Immature natural killer cell (primary cell): ENCODE measurements around the gene TMPRSS11D. TPM values are rescaled to one million over a fixed set of nuclear protein-coding genes. Genes with fewer than 3 reads are reported as not detected.

Source experiments
- DNase-seq, 3 donors: peaks; one replicate each; pipeline ENCODE4 v3.0.0; 2022; ENCODE audit warnings: mixed read lengths in 1 of 3
- H3K27ac Mint-ChIP-seq, 6 donors: one replicate each; pipeline ENCODE4 v1.8.0; 2020; ENCODE audit warnings: mixed read lengths in 6 of 6, mild to moderate bottlenecking in 5 of 6, inconsistent platforms in 4 of 6, moderate library complexity in 3 of 6
- H3K27me3 Mint-ChIP-seq, 3 donors: one replicate each; pipeline ENCODE4 v1.8.0; 2020 to 2021; ENCODE audit warnings: low read depth in 3 of 3, mild to moderate bottlenecking in 3 of 3, mixed read lengths in 3 of 3, moderate library complexity in 3 of 3, inconsistent platforms in 1 of 3
- H3K36me3 Mint-ChIP-seq, 3 donors: one replicate each; pipeline ENCODE4 v1.8.0; 2020; ENCODE audit warnings: mixed read lengths in 3 of 3, inconsistent platforms in 2 of 3, mild to moderate bottlenecking in 2 of 3
- H3K4me1 Mint-ChIP-seq, 2 donors: one replicate each; pipeline ENCODE4 v1.8.0; 2020; ENCODE audit warnings: inconsistent platforms in 2 of 2, mild to moderate bottlenecking in 2 of 2, mixed read lengths in 2 of 2, moderate library complexity in 1 of 2
- H3K4me3 Mint-ChIP-seq, 5 donors: one replicate each; pipeline ENCODE4 v1.8.0; 2020; ENCODE audit warnings: mild to moderate bottlenecking in 5 of 5, mixed read lengths in 5 of 5, inconsistent platforms in 3 of 5, moderate library complexity in 3 of 5
- H3K9me3 Mint-ChIP-seq, 6 donors: one replicate each; pipeline ENCODE4 v1.8.0; 2020; ENCODE audit warnings: mild to moderate bottlenecking in 6 of 6, mixed read lengths in 6 of 6, inconsistent platforms in 4 of 6, moderate library complexity in 3 of 6
- polyA plus RNA-seq, 3 donors: library from polyadenylated mRNA; unstranded; fragments of 300-500 nt; fragmentation: Illumina TruSeq; gene quantifications; one replicate each; pipeline ENCODE4 v1.2.3, GENCODE V29; 2021

Gene TMPRSS11D
- polyA plus RNA-seq, 3 donors from 2014 or later: not detected

DNA sequence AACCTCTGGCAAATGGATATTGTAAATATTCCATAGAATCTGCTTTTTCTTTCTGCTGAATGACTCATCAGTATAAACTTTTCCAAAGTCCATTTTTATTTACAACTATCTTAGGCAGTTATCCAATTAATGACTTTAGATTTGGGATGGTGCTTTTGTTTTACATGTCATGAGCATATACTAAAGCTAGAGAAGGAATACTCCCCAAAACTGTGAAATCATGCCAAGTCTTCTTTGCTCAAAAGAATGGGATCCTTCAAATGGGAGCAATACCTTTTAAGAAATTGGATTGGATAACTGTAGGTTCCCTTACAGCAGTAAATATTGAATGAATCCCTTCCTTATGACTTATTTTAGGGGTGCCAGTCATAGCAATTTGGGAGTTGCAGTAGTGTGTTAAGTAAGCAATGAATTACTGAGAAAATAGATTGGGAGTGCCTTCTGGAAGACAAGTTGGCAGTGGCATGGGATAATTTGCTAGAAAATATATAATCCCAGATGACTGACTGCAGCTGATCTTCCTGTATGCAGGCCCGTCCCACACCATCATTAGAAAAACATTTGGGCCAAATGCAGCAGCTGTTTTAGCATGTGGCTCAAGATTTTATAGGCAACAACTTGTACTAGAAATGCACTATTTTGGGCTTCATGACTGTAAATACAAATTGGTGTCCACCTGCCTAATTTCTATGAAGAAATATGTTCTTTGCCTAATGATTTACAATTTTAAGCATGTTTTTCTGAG, 2.8 kb downstream of the TMPRSS11D start:
- peaks cover 15 to 21% of the 10 kb centered on the region in 2 donors for H3K4me1 Mint-ChIP-seq
- H3K27ac Mint-ChIP-seq: no peak overlapping the region
- H3K9me3 Mint-ChIP-seq: no peaks in the 10 kb centered on the region
- peaks cover 0 to 3% (median 0%) of the 10 kb centered on the region in 3 donors for H3K36me3 Mint-ChIP-seq
- no peak overlapping the region for H3K4me3 Mint-ChIP-seq
- DNase-seq: no peak
- H3K27me3 Mint-ChIP-seq: no peaks in the 10 kb centered on the region

DNA sequence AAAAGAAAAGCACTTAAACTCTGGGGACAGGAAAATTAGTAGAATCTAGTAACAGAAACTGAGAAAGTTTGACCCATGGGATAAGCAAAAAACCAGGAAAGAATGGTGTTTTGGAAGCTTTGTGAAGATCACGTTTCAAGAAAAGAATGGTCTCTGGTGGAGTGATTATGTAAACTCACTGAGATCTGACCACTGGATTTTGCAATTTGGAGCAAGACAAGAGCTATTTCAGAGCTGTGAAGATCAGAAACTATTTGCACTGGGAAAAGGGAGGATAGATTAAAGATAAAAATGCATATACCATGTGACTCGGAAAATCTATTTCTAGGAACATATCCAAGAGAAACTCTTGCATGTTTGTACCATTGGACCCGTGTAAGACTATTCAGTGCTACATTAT, 4.3 kb downstream of the TMPRSS11D start:
- Mint-ChIP-seq H3K4me1 (peaks cover 10 to 14% of the 10 kb centered on the region in 2 donors), H3K27ac (no peak overlapping the region), H3K27me3 (peaks cover 0 to under 1% (median 0%) of the 10 kb centered on the region in 3 donors), H3K4me3 (no peak overlapping the region), H3K36me3 (no peaks in the 10 kb centered on the region), H3K9me3 (no peaks in the 10 kb centered on the region)
- DNase-seq: no peak

GRCh38 chr4:67877086-67877485, 6.7 kb downstream of the TMPRSS11D start:
- Mint-ChIP-seq H3K4me3 (no peak overlapping the region), H3K27me3 (peaks cover 0 to 2% (median 0%) of the 10 kb centered on the region in 3 donors), H3K36me3 (no peaks in the 10 kb centered on the region), H3K27ac (no peak overlapping the region), H3K4me1 (no peaks in the 10 kb centered on the region), H3K9me3 (no peaks in the 10 kb centered on the region)
- DNase-seq: no peak

DNA sequence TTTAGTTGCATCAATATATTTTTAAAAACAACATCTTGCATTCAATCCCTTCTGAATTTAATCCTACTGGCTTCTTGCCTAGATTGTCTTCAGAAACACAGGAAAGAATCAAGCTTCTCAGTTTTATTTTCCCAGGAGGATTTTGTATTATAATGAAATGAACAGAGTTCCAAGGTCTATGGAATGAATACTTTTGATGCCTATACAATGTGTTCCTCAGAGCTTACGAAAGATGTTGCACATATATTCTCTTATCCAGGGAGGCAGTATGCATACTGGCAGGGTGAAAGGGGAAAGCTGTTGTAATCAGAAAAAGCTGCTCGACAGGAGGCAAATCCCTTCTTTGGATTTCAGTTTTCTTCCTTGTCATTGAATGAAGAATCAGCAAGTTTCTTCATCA, 8.8 kb downstream of the TMPRSS11D start:
- no peak for DNase-seq

DNA sequence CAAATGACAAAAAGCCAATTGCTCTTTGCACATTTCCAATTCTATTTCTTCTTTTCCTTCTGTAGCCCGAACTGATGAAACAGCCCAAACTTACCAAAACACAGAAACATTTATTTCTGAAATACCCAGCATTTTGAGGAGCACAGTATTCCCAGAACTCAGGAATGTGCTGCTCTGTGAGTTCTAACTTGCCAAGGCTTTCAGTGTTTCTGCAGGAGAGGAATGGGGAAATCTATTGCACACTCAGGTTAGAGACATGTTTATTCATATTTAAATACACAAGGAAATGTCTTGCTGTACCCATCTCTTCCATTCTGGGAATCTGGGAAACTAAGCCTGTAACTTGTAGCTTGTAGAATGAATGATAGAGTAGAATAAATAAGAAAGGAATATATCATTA, 10.7 kb downstream of the TMPRSS11D start:
- DNase-seq: no peak
- Mint-ChIP-seq H3K27me3 (peaks cover 0 to 6% (median 0%) of the 10 kb centered on the region in 3 donors), H3K36me3 (no peaks in the 10 kb centered on the region), H3K9me3 (peaks cover 0 to 2% (median 0%) of the 10 kb centered on the region in 6 donors), H3K4me3 (no peak overlapping the region), H3K4me1 (no peaks in the 10 kb centered on the region), H3K27ac (no peak overlapping the region)

More for the DNA sequence above, 8.8 kb downstream of the TMPRSS11D start:
- Mint-ChIP-seq H3K27me3 (peaks cover 0 to 2% (median 0%) of the 10 kb centered on the region in 3 donors), H3K9me3 (peaks cover 0 to 2% (median 0%) of the 10 kb centered on the region in 6 donors), H3K27ac (no peak overlapping the region), H3K4me1 (no peaks in the 10 kb centered on the region), H3K36me3 (no peaks in the 10 kb centered on the region), H3K4me3 (no peak overlapping the region)

DNA sequence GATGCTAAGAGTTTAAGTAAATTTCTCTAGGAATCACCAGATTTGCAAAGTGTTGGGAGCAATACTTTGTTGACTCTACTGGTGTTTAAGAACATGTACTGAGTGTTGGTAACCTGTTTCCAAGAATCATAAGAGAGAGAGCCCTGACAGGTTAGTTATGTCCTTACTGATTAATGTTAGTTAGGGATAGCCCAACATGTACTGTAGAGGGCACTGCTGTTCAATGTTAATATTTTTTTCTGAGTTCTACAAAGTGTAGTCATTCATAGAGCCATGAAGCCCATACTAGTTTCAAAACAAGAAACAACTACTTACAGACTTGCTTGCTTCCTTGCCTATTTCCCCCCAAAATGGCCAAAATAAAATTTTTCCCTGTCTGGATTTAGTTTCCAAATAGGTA, 11.9 kb downstream of the TMPRSS11D start:
- H3K4me1 Mint-ChIP-seq: no peaks in the 10 kb centered on the region
- DNase-seq: peak in 2 of 3 donors; percentile 24 to 30
- H3K27me3 Mint-ChIP-seq: peaks cover 0 to 6% (median 2%) of the 10 kb centered on the region in 3 donors
- H3K27ac Mint-ChIP-seq: no peak overlapping the region
- H3K9me3 Mint-ChIP-seq: peaks cover 0 to 2% (median 0%) of the 10 kb centered on the region in 6 donors
- H3K36me3 Mint-ChIP-seq: no peaks in the 10 kb centered on the region
- no peak overlapping the region for H3K4me3 Mint-ChIP-seq

GRCh38 chr4:67869580-67870190, 14.1 kb downstream of the TMPRSS11D start:
- H3K4me1 Mint-ChIP-seq: no peaks in the 10 kb centered on the region
- peaks cover 0 to 6% (median 2%) of the 10 kb centered on the region in 3 donors for H3K27me3 Mint-ChIP-seq
- H3K36me3 Mint-ChIP-seq: no peaks in the 10 kb centered on the region
- peaks cover 0 to 2% (median 0%) of the 10 kb centered on the region in 6 donors for H3K9me3 Mint-ChIP-seq
- no peak overlapping the region for H3K27ac Mint-ChIP-seq
- no peak for DNase-seq
- no peak overlapping the region for H3K4me3 Mint-ChIP-seq

- Mint-ChIP-seq H3K36me3 (no peaks in the 10 kb centered on the region), H3K4me1 (no peaks in the 10 kb centered on the region), H3K27ac (no peak overlapping the region), H3K4me3 (no peak overlapping the region), H3K27me3 (peaks cover 0 to 3% (median 0%) of the 10 kb centered on the region in 3 donors), H3K9me3 (peaks cover 0 to 5% (median under 1%) of the 10 kb centered on the region in 6 donors)
- DNase-seq: no peak
Measured at GRCh38 chr4:67861513-67861912, 22.3 kb downstream of the TMPRSS11D start.

DNA sequence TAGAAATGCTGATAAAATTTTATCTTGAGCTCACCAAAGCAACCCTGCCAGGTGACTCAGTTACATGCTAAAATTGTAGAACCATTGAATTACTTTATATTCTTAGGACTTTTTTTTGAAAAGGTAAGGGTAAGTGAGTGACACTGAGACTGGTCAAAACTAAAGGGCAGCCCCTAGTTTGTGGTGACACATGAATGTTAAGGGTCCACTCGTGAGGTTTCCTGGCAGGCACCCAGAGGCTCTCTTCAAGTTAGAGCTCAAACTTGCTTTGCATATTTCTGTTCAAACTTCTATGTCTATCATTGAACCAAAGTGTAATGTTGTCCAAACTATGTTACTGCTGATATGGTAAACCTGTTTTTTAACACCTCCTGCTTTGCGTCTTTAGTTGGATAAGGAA, 30.5 kb downstream of the TMPRSS11D start:
- no peak overlapping the region for H3K4me3 Mint-ChIP-seq
- DNase-seq: no peak
- H3K4me1 Mint-ChIP-seq: no peaks in the 10 kb centered on the region
- peaks cover 0 to 8% (median 4%) of the 10 kb centered on the region in 3 donors for H3K27me3 Mint-ChIP-seq
- H3K9me3 Mint-ChIP-seq: peaks cover 0 to 5% (median 2%) of the 10 kb centered on the region in 6 donors
- H3K36me3 Mint-ChIP-seq: no peaks in the 10 kb centered on the region
- no peak overlapping the region for H3K27ac Mint-ChIP-seq

DNA sequence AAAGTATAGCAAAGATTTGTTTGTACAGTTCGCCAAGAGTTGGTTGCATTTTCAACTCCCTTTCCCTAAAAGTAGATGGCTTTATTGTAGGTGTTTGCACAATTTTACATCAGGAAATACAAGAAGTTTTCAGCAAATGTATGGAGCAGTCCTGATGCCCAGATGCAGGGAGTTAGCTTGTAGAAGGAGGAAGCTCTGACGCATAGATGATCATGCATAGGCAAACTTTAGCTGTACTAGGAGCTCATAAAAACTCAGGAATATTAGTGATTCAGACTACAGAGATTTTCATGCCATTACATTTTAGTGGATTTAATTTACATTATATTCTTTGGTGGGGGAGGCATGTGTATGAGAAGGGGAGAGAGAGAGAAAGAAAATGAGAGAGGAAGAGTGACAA, 62.9 kb downstream of the TMPRSS11D start:
- Mint-ChIP-seq H3K27ac (no peak overlapping the region), H3K4me3 (no peak overlapping the region), H3K4me1 (no peaks in the 10 kb centered on the region), H3K27me3 (peaks cover 0 to 2% (median 0%) of the 10 kb centered on the region in 3 donors), H3K9me3 (peaks cover 3 to 20% (median 9%) of the 10 kb centered on the region in 6 donors), H3K36me3 (peaks cover 0 to 4% (median 0%) of the 10 kb centered on the region in 3 donors)
- no peak for DNase-seq

GRCh38 chr4:67810011-67810410, 73.8 kb downstream of the TMPRSS11D start:
- no peak overlapping the region for H3K27ac Mint-ChIP-seq
- no peaks in the 10 kb centered on the region for H3K4me1 Mint-ChIP-seq
- DNase-seq: no peak
- H3K4me3 Mint-ChIP-seq: no peak overlapping the region
- peaks cover 1 to 3% (median 2%) of the 10 kb centered on the region in 3 donors for H3K27me3 Mint-ChIP-seq
- peaks cover 3 to 20% (median 8%) of the 10 kb centered on the region in 3 donors for H3K36me3 Mint-ChIP-seq
- peaks cover 22 to 52% (median 40%) of the 10 kb centered on the region in 6 donors for H3K9me3 Mint-ChIP-seq

DNA sequence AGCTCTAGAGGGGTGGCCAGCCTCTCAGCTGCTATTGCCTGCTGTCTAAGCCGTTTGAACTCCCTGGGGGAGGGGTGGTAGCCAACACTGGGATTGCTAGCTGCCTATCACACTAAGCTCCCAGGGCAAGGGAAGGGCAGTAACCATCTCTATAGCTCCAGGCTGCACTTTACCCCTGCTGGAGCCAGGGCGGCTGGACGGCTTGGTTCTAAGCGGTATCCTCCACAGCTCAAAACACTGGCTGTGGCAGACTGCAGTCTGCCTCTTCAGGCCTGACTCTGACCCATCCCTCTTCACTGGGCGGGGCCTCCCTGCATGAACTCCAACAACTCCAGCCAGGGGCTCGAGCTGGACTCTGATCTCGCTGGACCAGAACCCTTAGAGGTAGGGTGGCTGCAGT, 74.3 kb downstream of the TMPRSS11D start:
- Mint-ChIP-seq H3K27me3 (peaks cover under 1 to 3% (median 1%) of the 10 kb centered on the region in 3 donors), H3K4me1 (no peaks in the 10 kb centered on the region), H3K36me3 (peaks cover 5 to 20% (median 8%) of the 10 kb centered on the region in 3 donors), H3K9me3 (peaks cover 18 to 47% (median 36%) of the 10 kb centered on the region in 6 donors), H3K4me3 (no peak overlapping the region), H3K27ac (no peak overlapping the region)
- no peak for DNase-seq

- Mint-ChIP-seq H3K27me3 (peaks cover 0 to 2% (median 1%) of the 10 kb centered on the region in 3 donors), H3K9me3 (peaks cover 0 to 4% (median 0%) of the 10 kb centered on the region in 6 donors), H3K4me1 (no peaks in the 10 kb centered on the region), H3K27ac (no peak overlapping the region), H3K4me3 (no peak overlapping the region), H3K36me3 (peaks cover under 1 to 8% (median 4%) of the 10 kb centered on the region in 3 donors)
- no peak for DNase-seq
Measured at GRCh38 chr4:67796810-67797209, 87.0 kb downstream of the TMPRSS11D start.

GRCh38 chr4:67790721-67791120, 93.1 kb downstream of the TMPRSS11D start:
- H3K27ac Mint-ChIP-seq: no peak overlapping the region
- H3K36me3 Mint-ChIP-seq: peaks cover 3 to 9% (median 8%) of the 10 kb centered on the region in 3 donors
- peaks cover 0 to 3% (median 0%) of the 10 kb centered on the region in 3 donors for H3K27me3 Mint-ChIP-seq
- no peaks in the 10 kb centered on the region for H3K4me1 Mint-ChIP-seq
- no peak for DNase-seq
- H3K9me3 Mint-ChIP-seq: peaks cover 0 to 5% (median 0%) of the 10 kb centered on the region in 6 donors
- no peak overlapping the region for H3K4me3 Mint-ChIP-seq
